GM12873 (cell line): Measurements from ENCODE around the gene DLGAP5.

Experiments
- CTCF ChIP-seq: IDR thresholded peaks from 2 replicates; pipeline ENCODE4 v1.5.1; 2012; ENCODE audit warnings: low read depth, mild to moderate bottlenecking, moderate library complexity, low read length, control low read depth; ENCODE audit not compliant: insufficient read depth; ENCODE audit errors: missing control alignments

Gene DLGAP5

GRCh38 chr14:55123101-55123500 is 68.3 kb downstream of the DLGAP5 start:
- TF ChIP-seq CTCF = no peak

GRCh38 chr14:55122440-55122986 is 68.9 kb downstream of the DLGAP5 start:
- TF ChIP-seq CTCF = no peak

GRCh38 chr14:55121628-55122439 is 69.6 kb downstream of the DLGAP5 start:
- no peak for TF ChIP-seq CTCF

GRCh38 chr14:55120571-55121495 is 70.6 kb downstream of the DLGAP5 start:
- TF ChIP-seq CTCF = no peak

GRCh38 chr14:55118761-55119160 is 72.6 kb downstream of the DLGAP5 start:
- no peak for TF ChIP-seq CTCF

GRCh38 chr14:55117803-55118441 is 73.5 kb downstream of the DLGAP5 start:
- TF ChIP-seq CTCF = no peak
